Articular chondrocyte of knee joint (primary cell): ENCODE data around the gene COL3A1. TPM values are rescaled to one million over a fixed set of nuclear protein-coding genes. Genes with fewer than 3 reads are reported as not detected.
A peak's percentile ranks its signal among the peaks of the same experiment; 100 is the strongest.

Experiments used
- small RNA-seq: library from RNA; depleted of rRNA; stranded (forward); fragments of <200 nt; gene quantifications from one replicate; pipeline ENCODE3, GENCODE V24; 2012
- total RNA-seq: library from RNA; depleted of rRNA; stranded (reverse); fragments of >200 nt; gene quantifications from 2 replicates; pipeline ENCODE4 v1.2.3, GENCODE V29; 2012

Gene COL3A1
- total RNA-seq = 2,175 and 2,668 TPM in 2 replicates

GRCh38 chr2:188974164-188974563, at the start of gene COL3A1:
COL3A1 (plus strand) TSS chr2:188974373; CDS start chr2:188974490, 117 bp downstream.

Small RNA genes lying within 50 kb of the gene (small RNA-seq; reads per million reads assigned to genes)
- 12.9 reads per million, percentile 94 among the genes with 10 or more reads in this experiment for gene MIR1245A

Other genes starting within 250 kb of the COL3A1 start
- 534 and 717 TPM in 2 replicates for gene COL5A2, start 205.4 kb downstream of the COL3A1 start, total RNA-seq